ENCODE measurements around the gene FRMPD2. TPM values are rescaled to one million over a fixed set of nuclear protein-coding genes. Genes with fewer than 3 reads are reported as not detected.
"Not testable (repeated sequence)": the region's sequence is repeated elsewhere in the genome, so short reads cannot be mapped to it uniquely, and the experiment has no call there.

The FRMPD2 gene
- total RNA-seq, 1 donor: not detected

- not testable (repeated sequence) for H3K27me3 ChIP-seq (ENCODE audit: insufficient read depth, low read length); H3K4me3 ChIP-seq (ENCODE audit: low read length); H3K9me3 ChIP-seq (ENCODE audit: low read depth, low read length); H3K4me1 ChIP-seq (ENCODE audit: insufficient read depth, low read length)
Measured at GRCh38 chr10:48140949-48141348, 133.5 kb downstream of the FRMPD2 start.

DNA sequence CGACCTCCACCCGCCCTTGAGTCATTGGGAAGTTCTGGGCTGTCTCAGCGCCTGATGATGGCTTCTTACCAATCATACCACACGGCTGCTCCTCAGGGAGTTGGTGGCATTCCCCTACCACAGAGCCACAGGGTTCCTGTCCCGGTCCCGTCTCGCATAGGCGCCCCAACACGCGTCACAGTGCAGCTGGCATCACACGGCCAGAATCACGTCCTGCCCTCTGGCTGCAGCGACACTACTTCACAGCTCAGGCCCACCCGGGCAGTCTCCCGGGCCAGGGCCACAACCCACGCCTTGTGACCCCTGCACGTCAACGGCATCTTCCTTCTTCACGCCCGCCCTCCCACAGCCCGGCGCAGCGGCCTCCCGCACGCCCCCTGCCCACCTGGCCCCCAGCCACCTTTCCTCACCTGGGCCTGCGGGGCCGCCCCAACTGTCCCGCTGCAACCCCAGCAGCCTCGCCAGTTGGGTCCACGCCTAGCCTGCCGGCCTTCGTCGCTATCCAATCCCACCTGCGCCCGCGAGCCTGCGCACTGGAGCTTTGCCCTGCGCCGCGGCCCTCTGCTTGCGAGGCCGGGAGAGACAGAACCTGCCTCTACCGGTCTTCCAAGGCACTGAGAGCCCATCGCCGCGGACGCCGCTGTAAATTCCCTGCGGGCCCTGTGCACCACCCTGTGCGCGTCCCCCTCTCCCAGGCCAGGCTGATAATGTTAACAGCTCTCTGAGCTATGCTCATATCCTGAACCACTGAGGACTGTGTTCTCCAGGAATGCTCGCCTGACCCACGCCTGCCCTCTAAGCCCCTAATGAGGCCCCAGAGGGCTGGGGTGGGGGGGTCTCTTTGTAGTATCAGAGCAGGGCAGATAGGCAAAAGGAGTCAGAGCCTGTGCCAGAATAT is 134.3 kb downstream of the FRMPD2 start:
- H3K9me3 ChIP-seq (ENCODE audit: low read depth, low read length); H3K4me3 ChIP-seq (ENCODE audit: low read length); H3K4me1 ChIP-seq (ENCODE audit: insufficient read depth, low read length); H3K27me3 ChIP-seq (ENCODE audit: insufficient read depth, low read length): not testable (repeated sequence)

GRCh38 chr10:48128954-48129353 is 145.5 kb downstream of the FRMPD2 start:
- not testable (repeated sequence) for H3K27me3 ChIP-seq (ENCODE audit: insufficient read depth, low read length); H3K9me3 ChIP-seq (ENCODE audit: low read depth, low read length); H3K4me1 ChIP-seq (ENCODE audit: insufficient read depth, low read length); H3K4me3 ChIP-seq (ENCODE audit: low read length)

DNA sequence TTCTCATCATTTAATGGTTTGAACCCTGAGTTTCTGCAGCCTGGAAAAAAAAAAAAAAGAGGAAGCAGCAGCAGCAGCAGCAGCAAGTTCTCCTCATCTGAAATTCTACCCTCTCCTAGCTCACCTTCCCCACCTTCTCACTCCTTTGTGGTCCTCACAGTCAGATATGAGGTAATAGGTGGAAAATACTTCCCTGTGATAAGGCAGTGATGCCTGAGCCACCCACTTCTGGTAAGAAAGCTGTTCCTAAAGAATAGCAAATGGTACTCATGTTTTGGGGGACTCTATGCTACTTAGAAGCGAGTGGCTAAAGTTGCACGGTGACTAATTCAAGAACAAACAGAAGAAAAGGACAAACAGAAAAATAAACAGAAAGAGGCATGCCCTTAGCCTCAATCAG is 148.2 kb downstream of the FRMPD2 start:
- H3K4me3 ChIP-seq (ENCODE audit: low read length): not testable (repeated sequence)

DNA sequence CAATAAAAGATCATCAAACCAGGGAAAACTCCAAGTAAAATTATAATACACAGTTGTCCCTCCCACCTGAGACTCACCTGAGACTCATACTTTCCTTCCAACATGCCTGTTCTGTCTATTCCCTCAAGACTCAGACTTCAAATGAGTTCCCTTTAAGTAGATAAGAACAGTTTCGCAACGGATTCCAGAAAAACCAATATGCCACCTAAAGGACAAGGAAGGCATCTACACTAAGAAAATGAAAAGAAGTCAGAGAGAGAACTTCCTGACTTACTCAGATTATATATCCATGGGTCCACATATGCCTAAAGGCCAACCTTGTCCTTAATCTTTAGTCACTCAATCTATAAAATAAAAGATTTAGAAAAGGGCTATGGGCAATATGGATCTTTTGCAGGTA is 148.9 kb downstream of the FRMPD2 start:
- H3K4me1 ChIP-seq (ENCODE audit: insufficient read depth, low read length); H3K4me3 ChIP-seq (ENCODE audit: low read length); H3K9me3 ChIP-seq (ENCODE audit: low read depth, low read length); H3K27me3 ChIP-seq (ENCODE audit: insufficient read depth, low read length): not testable (repeated sequence)

More for the DNA sequence above, 148.2 kb downstream of the FRMPD2 start:
- not testable (repeated sequence) for H3K4me1 ChIP-seq (ENCODE audit: insufficient read depth, low read length); H3K9me3 ChIP-seq (ENCODE audit: low read depth, low read length); H3K27me3 ChIP-seq (ENCODE audit: insufficient read depth, low read length)

GRCh38 chr10:48122618-48123017 is 151.9 kb downstream of the FRMPD2 start:
- not testable (repeated sequence) for H3K9me3 ChIP-seq (ENCODE audit: low read depth, low read length); H3K27me3 ChIP-seq (ENCODE audit: insufficient read depth, low read length); H3K4me1 ChIP-seq (ENCODE audit: insufficient read depth, low read length); H3K4me3 ChIP-seq (ENCODE audit: low read length)

DNA sequence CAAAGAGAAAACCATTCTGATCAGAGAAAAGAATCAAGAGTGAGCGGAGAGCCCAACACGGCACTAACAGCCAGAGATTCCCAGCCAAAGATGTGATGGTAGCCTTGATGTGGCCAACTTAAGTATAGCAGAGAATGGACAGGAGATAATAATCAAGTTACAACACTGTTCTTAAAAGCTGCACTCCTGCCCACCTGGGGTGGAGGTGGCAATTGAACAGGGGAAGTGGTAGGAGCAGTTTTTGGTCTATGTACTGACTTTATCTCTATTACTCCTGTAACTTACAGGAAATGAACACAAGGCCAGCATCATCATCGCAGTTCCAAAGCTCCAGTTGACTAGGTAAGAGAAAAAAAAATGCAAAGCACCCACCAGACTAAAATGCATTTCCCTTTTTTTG is 164.2 kb downstream of the FRMPD2 start:
- not testable (repeated sequence) for H3K9me3 ChIP-seq (ENCODE audit: low read depth, low read length); H3K4me1 ChIP-seq (ENCODE audit: insufficient read depth, low read length); H3K27me3 ChIP-seq (ENCODE audit: insufficient read depth, low read length); H3K4me3 ChIP-seq (ENCODE audit: low read length)

Other genes with a start within 250 kb of the FRMPD2 start
- gene MAPK8, start 32.0 kb upstream of the FRMPD2 start, total RNA-seq: 92.8 TPM

All from mononuclear cell (primary cell).